Calu3 (cell line): Measurements from ENCODE around the gene PFKFB3. TPM values are rescaled to one million over a fixed set of nuclear protein-coding genes. Genes with fewer than 3 reads are reported as not detected.
A peak's percentile ranks its signal among the peaks of the same experiment; 100 is the strongest.

ENCODE experiments used
- BruUV-seq: library from RNA; stranded (reverse); fragments of 400-500 nt; replicated peaks from 2 replicates; lab custom pipeline; 2021; lab: Mats Ljungman, UMichigan
- CTCF ChIA-PET: fragments of 300-600 bp; sonication (Branson Sonifier 250); formaldehyde crosslinking; loops from one replicate; lab custom pipeline; 2022; ENCODE audit warnings: antibody characterized with exemption; lab: Charles Lee
- DNase-seq: peaks from one replicate; pipeline ENCODE4 v3.0.0; 2022
- H3K27ac Mint-ChIP-seq: one replicate; pipeline ENCODE4 v1.8.0; 2022; ENCODE audit warnings: mixed read lengths; ENCODE audit not compliant: unreplicated experiment
- H3K27me3 Mint-ChIP-seq: one replicate; pipeline ENCODE4 v1.8.0; 2022; ENCODE audit warnings: mixed read lengths; ENCODE audit not compliant: unreplicated experiment
- H3K36me3 Mint-ChIP-seq: one replicate; pipeline ENCODE4 v1.8.0; 2022; ENCODE audit warnings: mild to moderate bottlenecking, moderate library complexity, mixed read lengths; ENCODE audit not compliant: insufficient read depth, unreplicated experiment
- H3K4me1 Mint-ChIP-seq: one replicate; pipeline ENCODE4 v1.8.0; 2022; ENCODE audit warnings: mild to moderate bottlenecking, low read depth, mixed read lengths; ENCODE audit not compliant: unreplicated experiment
- H3K4me3 Mint-ChIP-seq: one replicate; pipeline ENCODE4 v1.8.0; 2022; ENCODE audit warnings: mild to moderate bottlenecking, low read depth, moderate library complexity, mixed read lengths; ENCODE audit not compliant: unreplicated experiment
- H3K9me3 Mint-ChIP-seq: one replicate; pipeline ENCODE4 v1.8.0; 2022; ENCODE audit warnings: low read depth, mixed read lengths; ENCODE audit not compliant: unreplicated experiment
- intact Hi-C: fragments of 100-400 bp; cut with micrococcal nuclease; formaldehyde crosslinking; loops from one replicate; pipeline ENCODE4 v1.10.0; 2022; ENCODE audit not compliant: unreplicated experiment
- total RNA-seq: library from RNA; stranded (reverse); gene quantifications from 2 replicates; pipeline ENCODE4 v1.2.3, GENCODE V29; 2022
- TF ChIP-seq, protein P1 (sequence below): fragments of 200-600 bp; IDR thresholded peaks from one replicate; pipeline ENCODE4 v1.8.0; 2022; ENCODE audit warnings: antibody characterized with exemption; ENCODE audit not compliant: unreplicated experiment

PFKFB3 gene
- total RNA-seq, 1 experiment from 2014 or later: 293 TPM

DNA sequence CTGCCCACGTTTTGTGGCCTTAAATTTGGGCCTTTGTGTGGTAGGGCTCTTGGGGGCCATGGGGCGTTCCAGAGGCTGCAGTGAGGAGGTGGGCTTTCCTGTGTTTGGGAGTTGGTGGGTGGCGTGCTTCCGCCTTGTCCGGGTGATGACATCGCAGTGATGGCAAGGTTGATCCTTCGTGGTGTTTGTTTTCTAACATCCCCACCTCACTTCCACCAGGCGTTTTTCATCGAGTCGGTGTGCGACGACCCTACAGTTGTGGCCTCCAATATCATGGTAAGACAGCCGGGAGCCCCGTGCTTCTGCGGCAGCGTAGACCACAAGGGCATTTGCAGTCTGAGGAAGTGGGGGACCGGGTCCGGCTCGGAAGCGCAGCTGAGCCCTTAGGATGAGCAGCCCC lies 14.2 kb downstream of the PFKFB3 start:
- peaks cover 100% of the 10 kb centered on the region for H3K36me3 Mint-ChIP-seq
- no TSS peak for BruUV-seq
- H3K9me3 Mint-ChIP-seq: no peaks in the 10 kb centered on the region
- intact Hi-C loops: no loop called here
- H3K27ac Mint-ChIP-seq: peak overlapping the region; percentile 67
- H3K27me3 Mint-ChIP-seq: no peaks in the 10 kb centered on the region
- H3K4me3 Mint-ChIP-seq: no peak overlapping the region
- TF ChIP-seq, protein P1, sequence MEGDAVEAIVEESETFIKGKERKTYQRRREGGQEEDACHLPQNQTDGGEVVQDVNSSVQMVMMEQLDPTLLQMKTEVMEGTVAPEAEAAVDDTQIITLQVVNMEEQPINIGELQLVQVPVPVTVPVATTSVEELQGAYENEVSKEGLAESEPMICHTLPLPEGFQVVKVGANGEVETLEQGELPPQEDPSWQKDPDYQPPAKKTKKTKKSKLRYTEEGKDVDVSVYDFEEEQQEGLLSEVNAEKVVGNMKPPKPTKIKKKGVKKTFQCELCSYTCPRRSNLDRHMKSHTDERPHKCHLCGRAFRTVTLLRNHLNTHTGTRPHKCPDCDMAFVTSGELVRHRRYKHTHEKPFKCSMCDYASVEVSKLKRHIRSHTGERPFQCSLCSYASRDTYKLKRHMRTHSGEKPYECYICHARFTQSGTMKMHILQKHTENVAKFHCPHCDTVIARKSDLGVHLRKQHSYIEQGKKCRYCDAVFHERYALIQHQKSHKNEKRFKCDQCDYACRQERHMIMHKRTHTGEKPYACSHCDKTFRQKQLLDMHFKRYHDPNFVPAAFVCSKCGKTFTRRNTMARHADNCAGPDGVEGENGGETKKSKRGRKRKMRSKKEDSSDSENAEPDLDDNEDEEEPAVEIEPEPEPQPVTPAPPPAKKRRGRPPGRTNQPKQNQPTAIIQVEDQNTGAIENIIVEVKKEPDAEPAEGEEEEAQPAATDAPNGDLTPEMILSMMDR: no peak
- no peak for DNase-seq
- peaks cover 39% of the 10 kb centered on the region for H3K4me1 Mint-ChIP-seq
- CTCF ChIA-PET: no interaction called here

DNA sequence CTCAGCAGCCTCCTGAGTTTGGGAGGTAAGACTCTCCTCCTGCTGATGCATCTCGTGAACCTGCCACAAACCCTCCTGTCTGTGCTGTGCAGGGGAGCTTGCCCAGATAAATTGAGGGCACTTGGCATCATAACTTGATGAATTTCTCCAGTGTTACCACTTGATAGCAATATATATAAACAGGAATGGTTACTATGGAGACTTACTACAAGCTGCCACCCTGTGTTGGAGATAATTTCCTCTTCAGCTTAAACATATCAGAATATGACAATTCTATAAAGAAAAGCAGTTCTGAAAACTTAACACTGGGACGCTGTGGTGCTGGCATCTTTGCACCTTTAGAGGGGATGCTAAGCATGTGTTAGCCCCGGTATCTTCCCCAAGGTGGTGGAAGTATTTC lies 14.9 kb downstream of the PFKFB3 start:
- no TSS peak for BruUV-seq
- TF ChIP-seq, protein P1: no peak
- Mint-ChIP-seq H3K27me3 (no peaks in the 10 kb centered on the region), H3K36me3 (peaks cover 100% of the 10 kb centered on the region), H3K4me1 (peaks cover 32% of the 10 kb centered on the region), H3K9me3 (no peaks in the 10 kb centered on the region), H3K27ac (peak overlapping the region; percentile 67), H3K4me3 (no peak overlapping the region)
- DNase-seq: no peak
- intact Hi-C loops: no loop called here
- CTCF ChIA-PET: no interaction called here

DNA sequence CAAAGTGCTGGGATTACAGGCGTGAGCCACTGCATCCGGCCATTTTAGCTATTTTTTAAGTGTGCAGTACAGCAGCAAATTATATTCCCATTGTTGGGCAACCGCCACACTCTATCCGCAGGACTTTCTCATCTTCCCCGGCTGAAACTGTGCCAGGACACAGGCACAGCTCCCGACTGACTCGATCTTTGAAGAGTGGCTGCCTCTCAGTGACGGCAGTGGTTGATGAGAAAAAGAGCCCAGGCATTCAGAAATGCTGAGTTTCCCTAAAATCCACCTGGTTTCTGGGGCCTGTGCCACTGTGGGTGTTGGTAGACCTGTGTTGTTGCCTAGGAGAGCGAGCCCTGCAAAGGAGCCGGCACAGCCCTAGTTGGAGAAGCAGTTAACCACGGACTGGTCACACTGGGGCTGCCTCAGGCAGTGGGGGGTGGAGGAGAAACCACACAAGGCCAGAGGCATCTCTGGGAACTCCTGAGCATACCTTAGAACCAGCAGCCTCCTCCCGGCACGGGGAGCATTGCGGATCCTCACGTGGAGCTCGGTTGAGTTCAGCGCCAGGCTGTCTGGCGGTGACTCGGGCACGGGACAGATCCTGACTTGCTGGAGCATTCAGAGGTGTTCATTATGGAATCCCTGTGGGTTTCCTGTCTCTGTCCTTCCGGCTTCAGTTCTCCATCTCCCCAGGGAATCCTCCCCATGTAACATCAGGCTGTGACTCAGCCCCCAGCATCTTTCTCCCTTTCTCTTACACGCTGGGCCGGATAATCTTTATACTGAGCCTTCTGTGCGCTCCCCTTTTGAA lies 16.2 kb downstream of the PFKFB3 start:
- TSS peak; percentile 7 for BruUV-seq
- TF ChIP-seq, protein P1: no peak
- Mint-ChIP-seq H3K4me3 (no peak overlapping the region), H3K9me3 (no peaks in the 10 kb centered on the region), H3K27ac (peak overlapping the region; percentile 44), H3K36me3 (peaks cover 100% of the 10 kb centered on the region), H3K4me1 (peaks cover 19% of the 10 kb centered on the region), H3K27me3 (no peaks in the 10 kb centered on the region)
- no peak for DNase-seq
- intact Hi-C loops: no loop called here
- CTCF ChIA-PET: no interaction called here

DNA sequence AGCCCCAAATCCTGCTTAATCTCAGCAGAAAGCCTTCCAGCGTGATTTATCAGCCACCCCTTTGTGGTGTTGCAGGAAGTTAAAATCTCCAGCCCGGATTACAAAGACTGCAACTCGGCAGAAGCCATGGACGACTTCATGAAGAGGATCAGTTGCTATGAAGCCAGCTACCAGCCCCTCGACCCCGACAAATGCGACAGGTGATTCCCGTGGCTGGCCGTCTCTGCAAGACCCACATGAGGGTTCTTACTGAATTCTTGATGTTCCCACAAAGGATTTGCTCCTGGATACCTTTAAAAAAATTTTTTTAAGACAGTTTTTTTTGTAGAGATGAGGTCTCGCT lies 16.7 kb downstream of the PFKFB3 start:
- Mint-ChIP-seq H3K36me3 (peaks cover 100% of the 10 kb centered on the region), H3K27me3 (no peaks in the 10 kb centered on the region), H3K4me1 (peaks cover 14% of the 10 kb centered on the region), H3K27ac (peak overlapping the region; percentile 44), H3K4me3 (no peak overlapping the region), H3K9me3 (no peaks in the 10 kb centered on the region)
- no peak for DNase-seq
- TF ChIP-seq, protein P1: no peak
- no TSS peak for BruUV-seq
- CTCF ChIA-PET: no interaction called here
- intact Hi-C loops: no loop called here
